K562 (cell line): ENCODE data around the gene CACNA2D3. TPM values are rescaled to one million over a fixed set of nuclear protein-coding genes. Genes with fewer than 3 reads are reported as not detected.

Source experiments
- ATAC-seq: fragments of 200-7000 bp; cut with Tn5 transposase; 3 replicates; pipeline ENCODE4 v1.9.1; 2020; ENCODE audit warnings: moderate library complexity
- BruUV-seq: library from RNA; stranded (reverse); fragments of 400-500 nt; replicated peaks from 2 replicates; lab custom pipeline; 2021; lab: Mats Ljungman, UMichigan
- CTCF ChIA-PET: fragments of 300-600 bp; formaldehyde crosslinking; extraction: SDS; loops from one replicate; lab custom pipeline; 2021; ENCODE audit warnings: low intra/inter-chr PET ratio; lab: Yijun Ruan, JAX
- POLR2A ChIA-PET: fragments of 300-600, 350-650 bp; sonication (Branson Sonifier 250); formaldehyde crosslinking; extraction: SDS; loops from one replicate; lab custom pipeline; 2021; ENCODE audit warnings: antibody characterized with exemption, inconsistent platforms; lab: Yijun Ruan, JAX
- DNase-seq, 4 experiments: peaks; one replicate each; pipeline versions ENCODE4 v3.0.0 to v3.0.0-alpha.2; 2011 to 2018; ENCODE audit warnings: low spot score in 3 of 4, mixed read lengths in 3 of 4; ENCODE audit errors: extremely low read depth in 1 of 4
- FAIRE-seq: peaks from 2 replicates; lab custom pipeline; 2011; peaks lifted over from hg19 to GRCh38; lab: Jason Lieb, UNC
- H2AFZ ChIP-seq: 2 replicates; pipeline ENCODE4 v1.6.0; 2011; ENCODE audit warnings: low read depth, low read length, control low read depth, inconsistent platforms
- H3K27ac ChIP-seq: fragments of 200-600 bp; 3 replicates; pipeline ENCODE4 v1.8.0; 2011; ENCODE audit warnings: low read depth, mild to moderate bottlenecking, control low read depth, inconsistent platforms, low read length, moderate library complexity, mixed read lengths; ENCODE audit errors: extremely low read depth
- H3K27me3 ChIP-seq, 2 experiments: fragments of 300-600 bp in 1 of 2; 2 replicates in 1 of 2; 3 replicates in 1 of 2; pipeline versions ENCODE4 v1.6.0 to v1.8.0; 2011; ENCODE audit warnings: inconsistent platforms in 2 of 2, low read length in 2 of 2, mild to moderate bottlenecking in 1 of 2, mixed read lengths in 1 of 2, moderate library complexity in 1 of 2; ENCODE audit not compliant: control insufficient read depth in 2 of 2, insufficient read depth in 2 of 2
- H3K36me3 ChIP-seq: fragments of 300-600 bp; 3 replicates; pipeline ENCODE4 v1.8.0; 2011; ENCODE audit warnings: mild to moderate bottlenecking, low read length, inconsistent platforms; ENCODE audit not compliant: control insufficient read depth, insufficient read depth
- H3K4me1 ChIP-seq, 2 experiments: fragments of 200-600 bp in 1 of 2; replicated peaks in 1 of 2; 2 replicates in 1 of 2; 3 replicates in 1 of 2; pipeline versions ENCODE4 v1.5.1 to v1.8.0; 2011; ENCODE audit warnings: inconsistent platforms in 2 of 2, low read length in 2 of 2, mild to moderate bottlenecking in 1 of 2, mixed read lengths in 1 of 2, moderate library complexity in 1 of 2; ENCODE audit not compliant: control insufficient read depth in 2 of 2, insufficient read depth in 2 of 2
- H3K4me2 ChIP-seq: 2 replicates; pipeline ENCODE4 v1.6.1; 2011; ENCODE audit warnings: low read length, control low read depth, inconsistent platforms, mixed read lengths; ENCODE audit not compliant: insufficient read depth
- H3K4me3 ChIP-seq: fragments of 200-600 bp; sonication (generic), shearing (Covaris generic); 2 replicates; pipeline ENCODE4 v1.5.1; 2016; ENCODE audit warnings: control low read depth, inconsistent platforms
- H3K79me2 ChIP-seq: fragments of 200-600 bp; 3 replicates; pipeline ENCODE4 v1.8.0; 2011; ENCODE audit warnings: low read length, inconsistent platforms; ENCODE audit not compliant: control insufficient read depth, insufficient read depth
- H3K9ac ChIP-seq, 2 experiments: 2 replicates each; pipeline versions ENCODE4 v1.6.0 to v1.6.1; 2011; ENCODE audit warnings: low read depth in 2 of 2, low read length in 2 of 2, control low read depth in 1 of 2, inconsistent platforms in 1 of 2, mild to moderate bottlenecking in 1 of 2, mixed read lengths in 1 of 2; ENCODE audit not compliant: insufficient read depth in 1 of 2
- H3K9me1 ChIP-seq: one replicate; pipeline ENCODE4 v1.6.0; 2011; ENCODE audit warnings: inconsistent platforms, mild to moderate bottlenecking, low read length, moderate library complexity; ENCODE audit not compliant: control insufficient read depth, insufficient read depth
- H3K9me3 ChIP-seq: replicated peaks from 2 replicates; pipeline ENCODE4 v1.5.1; 2011; ENCODE audit warnings: low read depth, low read length, inconsistent platforms; ENCODE audit not compliant: control insufficient read depth, insufficient read depth
- H4K20me1 ChIP-seq: replicated peaks from 2 replicates; pipeline ENCODE4 v1.6.1; 2011; ENCODE audit warnings: low read length, inconsistent platforms, mixed read lengths; ENCODE audit not compliant: control insufficient read depth, insufficient read depth
- BMI1 ChIP-seq: fragments of 150-350 bp; IDR thresholded peaks from 2 replicates; pipeline ENCODE4 v1.6.1; 2014; ENCODE audit warnings: low read length
- KLF6 ChIP-seq: fragments of 250-450 bp; sonication (Bioruptor Pico); IDR thresholded peaks from 2 replicates; pipeline ENCODE4 v1.4.0; 2020; ENCODE audit warnings: mild to moderate bottlenecking, moderate library complexity, borderline replicate concordance
- NCOA1 ChIP-seq: fragments of 450-650 bp; IDR thresholded peaks from 2 replicates; pipeline ENCODE4 v1.6.1; 2016; ENCODE audit warnings: low read depth
- SUPT5H ChIP-seq: fragments of 450-650 bp; IDR thresholded peaks from 2 replicates; pipeline ENCODE4 v1.6.1; 2016
- ZNF785 ChIP-seq: fragments of 250-450 bp; sonication (Bioruptor Pico); IDR thresholded peaks from 2 replicates; pipeline ENCODE4 v1.4.0; 2020; ENCODE audit warnings: mild to moderate bottlenecking
- WGBS: fragments of 100-300 bp; shearing (Covaris generic); methylation state at CpG from one replicate; pipeline ENCODE4 v1.1.6; 2016; ENCODE audit warnings: low coverage, mixed read lengths; ENCODE audit not compliant: insufficient coverage; ENCODE audit errors: missing lambda C conversion rate; 5-methylcytosine and 5-hydroxymethylcytosine counted together
- in situ Hi-C: fragments of 300-500 bp; cut with MboI; formaldehyde crosslinking; loops from 4 replicates; pipeline ENCODE4 v1.15.0; 2018; ENCODE audit warnings: inconsistent platforms, mixed read lengths
- intact Hi-C: fragments of 100-400 bp; cut with micrococcal nuclease; formaldehyde crosslinking; loops from 2 replicates; pipeline ENCODE4 v1.14.2; 2022
- polyA plus RNA-seq, 8 experiments: library from polyadenylated mRNA; depleted of rRNA in 4 of 8; stranded (reverse) in 5 of 8; unstranded in 3 of 8; fragments of >200 nt; fragmentation: Nextera tagmentation in 2 of 8; fragmentation: Illumina TruSeq in 1 of 8; extraction: Ambion mirVana in 2 of 8; extraction: Trizol in 1 of 8; gene quantifications; 2 replicates each; pipeline versions ENCODE4 v1.2.1 to v1.2.3, GENCODE V29; 2011 to 2014; ENCODE audit warnings: inconsistent platforms in 1 of 8, missing spikeins in 1 of 8
- total RNA-seq, 7 experiments: library from RNA; depleted of rRNA in 6 of 7; stranded (reverse); fragments of >200 nt in 6 of 7; fragmentation: Illumina TruSeq in 2 of 7; extraction: Trizol in 2 of 7; gene quantifications; 2 replicates each; pipeline versions ENCODE4 v1.2.1 to v1.2.3, GENCODE V29; 2011 to 2021; ENCODE audit warnings: low replicate concordance in 1 of 7
- TF ChIP-seq, protein P1 (sequence below): fragments of 450-650 bp; formaldehyde crosslinking; IDR thresholded peaks from 2 replicates; pipeline ENCODE4 v1.4.0; 2022; ENCODE audit warnings: missing genetic modification characterization
- TF ChIP-seq, protein P2 (sequence below): sonication (generic); formaldehyde crosslinking; IDR thresholded peaks from 2 replicates; pipeline ENCODE4 v1.8.1; 2023; ENCODE audit warnings: mild to moderate bottlenecking, missing genetic modification reagents
- TF ChIP-seq, protein P3 (sequence below): IDR thresholded peaks from 2 replicates; pipeline ENCODE4 v1.6.1; 2016; ENCODE audit warnings: missing genetic modification characterization, missing compliant biosample characterization

Gene CACNA2D3
- total and polyA plus RNA-seq, 9 of the 15 experiments (the other 6 are each of a cell fraction or from before 2014, with no cell fraction given) = 0.01 TPM; not detected in 8

DNA sequence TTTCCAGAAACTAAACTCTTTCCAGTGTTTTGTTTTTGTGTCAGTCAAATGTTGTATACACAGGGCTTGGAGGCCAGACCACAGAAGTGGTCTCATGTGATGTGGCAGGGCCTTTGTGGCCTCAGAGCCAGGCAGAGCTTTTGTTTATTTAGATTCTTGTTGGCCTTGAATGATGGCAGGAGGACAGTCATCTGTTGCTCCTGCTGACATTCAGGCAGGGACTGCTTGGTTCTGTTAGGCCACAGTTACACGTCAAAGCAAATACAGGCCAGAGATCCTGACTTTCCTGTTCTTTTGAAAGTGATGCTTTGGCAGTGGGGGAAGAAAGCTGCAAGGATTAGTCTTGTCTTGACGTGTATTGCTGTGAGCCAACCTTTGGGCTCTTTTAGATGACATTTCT is 325.1 kb downstream of the CACNA2D3 start (continued):
- TF ChIP-seq, protein P1, sequence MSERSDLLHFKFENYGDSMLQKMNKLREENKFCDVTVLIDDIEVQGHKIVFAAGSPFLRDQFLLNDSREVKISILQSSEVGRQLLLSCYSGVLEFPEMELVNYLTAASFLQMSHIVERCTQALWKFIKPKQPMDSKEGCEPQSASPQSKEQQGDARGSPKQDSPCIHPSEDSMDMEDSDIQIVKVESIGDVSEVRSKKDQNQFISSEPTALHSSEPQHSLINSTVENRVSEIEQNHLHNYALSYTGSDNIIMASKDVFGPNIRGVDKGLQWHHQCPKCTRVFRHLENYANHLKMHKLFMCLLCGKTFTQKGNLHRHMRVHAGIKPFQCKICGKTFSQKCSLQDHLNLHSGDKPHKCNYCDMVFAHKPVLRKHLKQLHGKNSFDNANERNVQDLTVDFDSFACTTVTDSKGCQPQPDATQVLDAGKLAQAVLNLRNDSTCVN (CRISPR knock-in tag) = no peak
- TF ChIP-seq ZNF785 (CRISPR knock-in tag) (no peak), KLF6 (CRISPR knock-in tag) (no peak)
- TF ChIP-seq, all 486 proteins: peak for 0

- no peaks in the 10 kb centered on the region for H3K36me3 ChIP-seq
- no peaks in the 10 kb centered on the region for H4K20me1 ChIP-seq
- H3K27me3 ChIP-seq = no peaks in the 10 kb centered on the region
- POLR2A ChIA-PET = no interaction called here
- intact Hi-C loops = no loop called here
- in situ Hi-C loops = no loop called here
- WGBS = 0% methylated on average over 3 of the region's 3 CpGs
- H3K9me3 ChIP-seq = no peaks in the 10 kb centered on the region
- no peak overlapping the region for H3K9ac ChIP-seq
- CTCF ChIA-PET = no interaction called here
- no peak overlapping the region for H3K27ac ChIP-seq
- ATAC-seq (no peak), FAIRE-seq (no peak), DNase-seq (no peak)
- TF ChIP-seq, protein P2, sequence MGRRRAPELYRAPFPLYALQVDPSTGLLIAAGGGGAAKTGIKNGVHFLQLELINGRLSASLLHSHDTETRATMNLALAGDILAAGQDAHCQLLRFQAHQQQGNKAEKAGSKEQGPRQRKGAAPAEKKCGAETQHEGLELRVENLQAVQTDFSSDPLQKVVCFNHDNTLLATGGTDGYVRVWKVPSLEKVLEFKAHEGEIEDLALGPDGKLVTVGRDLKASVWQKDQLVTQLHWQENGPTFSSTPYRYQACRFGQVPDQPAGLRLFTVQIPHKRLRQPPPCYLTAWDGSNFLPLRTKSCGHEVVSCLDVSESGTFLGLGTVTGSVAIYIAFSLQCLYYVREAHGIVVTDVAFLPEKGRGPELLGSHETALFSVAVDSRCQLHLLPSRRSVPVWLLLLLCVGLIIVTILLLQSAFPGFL = no peak
- TF ChIP-seq, protein P3, sequence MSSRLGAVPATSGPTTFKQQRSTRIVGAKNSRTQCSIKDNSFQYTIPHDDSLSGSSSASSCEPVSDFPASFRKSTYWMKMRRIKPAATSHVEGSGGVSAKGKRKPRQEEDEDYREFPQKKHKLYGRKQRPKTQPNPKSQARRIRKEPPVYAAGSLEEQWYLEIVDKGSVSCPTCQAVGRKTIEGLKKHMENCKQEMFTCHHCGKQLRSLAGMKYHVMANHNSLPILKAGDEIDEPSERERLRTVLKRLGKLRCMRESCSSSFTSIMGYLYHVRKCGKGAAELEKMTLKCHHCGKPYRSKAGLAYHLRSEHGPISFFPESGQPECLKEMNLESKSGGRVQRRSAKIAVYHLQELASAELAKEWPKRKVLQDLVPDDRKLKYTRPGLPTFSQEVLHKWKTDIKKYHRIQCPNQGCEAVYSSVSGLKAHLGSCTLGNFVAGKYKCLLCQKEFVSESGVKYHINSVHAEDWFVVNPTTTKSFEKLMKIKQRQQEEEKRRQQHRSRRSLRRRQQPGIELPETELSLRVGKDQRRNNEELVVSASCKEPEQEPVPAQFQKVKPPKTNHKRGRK (tag) = no peak
- TF ChIP-seq BMI1 (no peak), SUPT5H (no peak), NCOA1 (no peak)
- no peak overlapping the region for H2AFZ ChIP-seq
- no TSS peak for BruUV-seq
- H3K9me1 ChIP-seq = no peaks in the 10 kb centered on the region
- no peaks in the 10 kb centered on the region for H3K4me1 ChIP-seq
- no peak overlapping the region for H3K4me3 ChIP-seq
- H3K79me2 ChIP-seq = no peaks in the 10 kb centered on the region
- H3K4me2 ChIP-seq = no peak overlapping the region
Observed at GRCh38 chr3:54454806-54455205, 332.5 kb downstream of the CACNA2D3 start.
